ENCODE data around the gene ACTG1. TPM values are rescaled to one million over a fixed set of nuclear protein-coding genes. Genes with fewer than 3 reads are reported as not detected.
A peak's percentile ranks its signal among the peaks of the same experiment; 100 is the strongest.

The ACTG1 gene
- total RNA-seq, 3 donors from 2014 or later: 2,222 to 2,764 (median 2,750) TPM

GRCh38 chr17:81481073-81481799, 31.4 kb downstream of the ACTG1 start:
- intact Hi-C loops (cut with DNase I; ENCODE audit: low total_unique reads): loop anchor here (10.0 kb wide), 1 partner anchor 226 kb away; no protein-coding TSS in a partner anchor
- peak; percentile 53 to 68 for DNase-seq (ENCODE audit: low spot score in 2 of 2)
- no peak for TF ChIP-seq POLR2AphosphoS5 (IDR thresholded peaks at IDR 0.05)
- Histone ChIP-seq H3K27ac (peak overlapping the region in 1 of 2 donors; percentile 20), H3K9me3 (no peaks in the 10 kb centered on the region), H3K4me1 (peaks cover 0 to 4% of the 10 kb centered on the region in 2 donors), H3K27me3 (no peaks in the 10 kb centered on the region), H3K4me3 (peak overlapping the region; percentile 41 to 70 (median 61)), H3K36me3 (no peaks in the 10 kb centered on the region)

- H3K36me3 ChIP-seq: no peaks in the 10 kb centered on the region
- intact Hi-C loops (cut with DNase I; ENCODE audit: low total_unique reads): loop anchor here (10.0 kb wide), 1 partner anchor 226 kb away; no protein-coding TSS in a partner anchor
- no peak for DNase-seq (ENCODE audit: low spot score in 2 of 2)
- H3K27me3 ChIP-seq: no peaks in the 10 kb centered on the region
- TF ChIP-seq CTCF (IDR thresholded peaks at IDR 0.05): no peak
- TF ChIP-seq POLR2A (IDR thresholded peaks at IDR 0.05): no peak
- no peak for TF ChIP-seq POLR2AphosphoS5 (IDR thresholded peaks at IDR 0.05)
- H3K9me3 ChIP-seq: no peaks in the 10 kb centered on the region
- H3K4me1 ChIP-seq: peaks cover 0 to 4% of the 10 kb centered on the region in 2 donors
- peak overlapping the region in 2 of 3 donors; percentile 61 to 70 for H3K4me3 ChIP-seq
- no peak overlapping the region for H3K27ac ChIP-seq
Observed at GRCh38 chr17:81480140-81481072, 32.2 kb downstream of the ACTG1 start.

DNA sequence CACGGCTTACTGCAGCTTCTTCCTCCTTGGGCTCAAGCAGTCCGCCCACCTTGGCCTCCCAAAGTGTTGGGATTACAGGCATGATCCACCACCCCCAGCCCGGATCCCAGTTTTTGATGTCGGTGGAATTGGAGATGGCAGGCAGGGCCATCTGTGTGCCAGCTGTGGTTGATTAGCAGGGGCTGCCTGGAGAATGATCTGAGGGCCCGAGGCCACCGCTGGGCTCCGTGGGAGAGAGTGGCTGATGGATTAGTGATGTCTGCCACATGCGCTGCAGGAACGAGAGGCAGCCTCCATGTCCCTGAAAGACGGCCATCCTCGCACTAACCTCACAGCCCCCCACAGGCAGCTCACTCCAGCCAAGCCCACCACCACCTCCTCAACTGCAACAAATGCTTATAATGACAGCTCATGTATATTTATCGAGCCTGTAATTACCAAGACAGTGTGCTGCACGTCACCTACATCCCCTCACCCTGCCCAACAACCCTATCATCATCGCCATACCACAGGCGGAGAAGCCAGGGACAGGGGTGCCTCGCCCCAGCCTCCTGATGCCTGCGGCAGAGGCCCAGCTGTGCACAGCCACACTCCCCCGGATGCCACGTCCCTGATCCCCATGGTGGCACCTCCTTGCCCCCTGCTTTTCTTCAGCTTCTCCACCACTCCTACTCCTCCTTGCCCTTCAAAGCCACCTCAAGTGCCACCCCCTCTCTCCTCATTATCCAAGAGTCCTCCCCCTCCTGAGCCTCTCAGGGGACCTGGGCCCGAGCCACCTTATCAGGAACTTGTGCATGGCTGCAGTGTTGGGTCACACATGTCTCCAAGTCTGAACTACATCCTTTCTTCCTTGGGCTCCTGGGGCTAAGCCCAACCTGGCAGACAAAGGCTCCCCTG, 33.2 kb downstream of the ACTG1 start:
- Histone ChIP-seq H3K9me3 (no peaks in the 10 kb centered on the region), H3K4me3 (no peak overlapping the region), H3K36me3 (no peaks in the 10 kb centered on the region), H3K27me3 (no peaks in the 10 kb centered on the region), H3K27ac (no peak overlapping the region), H3K4me1 (peaks cover 0 to 4% of the 10 kb centered on the region in 2 donors)
- no peak for DNase-seq (ENCODE audit: low spot score in 2 of 2)
- intact Hi-C loops (cut with DNase I; ENCODE audit: low total_unique reads): loop anchor here (10.0 kb wide), 1 partner anchor 225 kb away; no protein-coding TSS in a partner anchor
- no peak for TF ChIP-seq CTCF (IDR thresholded peaks at IDR 0.05)
- no peak for TF ChIP-seq POLR2A (IDR thresholded peaks at IDR 0.05)
- no peak for TF ChIP-seq POLR2AphosphoS5 (IDR thresholded peaks at IDR 0.05)

GRCh38 chr17:81478119-81478518, 34.5 kb downstream of the ACTG1 start:
- no peaks in the 10 kb centered on the region for H3K27me3 ChIP-seq
- TF ChIP-seq POLR2AphosphoS5 (IDR thresholded peaks at IDR 0.05) (no peak), CTCF (IDR thresholded peaks at IDR 0.05) (no peak)
- no peaks in the 10 kb centered on the region for H3K36me3 ChIP-seq
- no peaks in the 10 kb centered on the region for H3K4me1 ChIP-seq
- no peak overlapping the region for H3K27ac ChIP-seq
- no peak overlapping the region for H3K4me3 ChIP-seq
- H3K9me3 ChIP-seq: no peaks in the 10 kb centered on the region
- DNase-seq (ENCODE audit: low spot score in 2 of 2): no peak
- intact Hi-C loops (cut with DNase I; ENCODE audit: low total_unique reads): no loop called here

DNA sequence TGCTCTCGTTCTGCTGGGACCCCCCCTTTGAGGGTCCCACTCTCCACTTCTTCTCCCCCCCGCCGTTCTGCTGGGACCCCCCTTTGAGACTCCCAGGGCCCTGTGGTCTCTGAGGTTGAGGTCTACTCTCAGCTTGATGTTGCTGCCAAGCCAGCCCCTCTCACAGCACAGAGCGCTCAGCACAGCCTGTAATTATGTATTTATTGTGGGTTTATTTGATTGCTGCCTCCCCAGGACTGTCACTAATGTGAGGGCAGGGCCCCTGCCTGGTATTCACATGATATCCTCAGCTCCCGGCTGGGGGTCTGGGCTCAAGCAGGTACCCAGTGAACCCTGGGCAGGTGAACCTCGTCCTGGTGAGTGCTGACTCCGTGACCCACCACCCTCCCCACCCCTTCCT, 35.4 kb downstream of the ACTG1 start:
- H3K27ac ChIP-seq: no peak overlapping the region
- intact Hi-C loops (cut with DNase I; ENCODE audit: low total_unique reads): no loop called here

More for the DNA sequence above, 35.4 kb downstream of the ACTG1 start:
- Histone ChIP-seq H3K36me3 (no peaks in the 10 kb centered on the region), H3K4me3 (no peak overlapping the region), H3K9me3 (no peaks in the 10 kb centered on the region), H3K4me1 (no peaks in the 10 kb centered on the region), H3K27me3 (no peaks in the 10 kb centered on the region)
- no peak for DNase-seq (ENCODE audit: low spot score in 2 of 2)
- no peak for TF ChIP-seq POLR2AphosphoS5 (IDR thresholded peaks at IDR 0.05)
- TF ChIP-seq CTCF (IDR thresholded peaks at IDR 0.05): no peak
- TF ChIP-seq POLR2A (IDR thresholded peaks at IDR 0.05): no peak
